ENCODE data around the gene DMKN.

DNA sequence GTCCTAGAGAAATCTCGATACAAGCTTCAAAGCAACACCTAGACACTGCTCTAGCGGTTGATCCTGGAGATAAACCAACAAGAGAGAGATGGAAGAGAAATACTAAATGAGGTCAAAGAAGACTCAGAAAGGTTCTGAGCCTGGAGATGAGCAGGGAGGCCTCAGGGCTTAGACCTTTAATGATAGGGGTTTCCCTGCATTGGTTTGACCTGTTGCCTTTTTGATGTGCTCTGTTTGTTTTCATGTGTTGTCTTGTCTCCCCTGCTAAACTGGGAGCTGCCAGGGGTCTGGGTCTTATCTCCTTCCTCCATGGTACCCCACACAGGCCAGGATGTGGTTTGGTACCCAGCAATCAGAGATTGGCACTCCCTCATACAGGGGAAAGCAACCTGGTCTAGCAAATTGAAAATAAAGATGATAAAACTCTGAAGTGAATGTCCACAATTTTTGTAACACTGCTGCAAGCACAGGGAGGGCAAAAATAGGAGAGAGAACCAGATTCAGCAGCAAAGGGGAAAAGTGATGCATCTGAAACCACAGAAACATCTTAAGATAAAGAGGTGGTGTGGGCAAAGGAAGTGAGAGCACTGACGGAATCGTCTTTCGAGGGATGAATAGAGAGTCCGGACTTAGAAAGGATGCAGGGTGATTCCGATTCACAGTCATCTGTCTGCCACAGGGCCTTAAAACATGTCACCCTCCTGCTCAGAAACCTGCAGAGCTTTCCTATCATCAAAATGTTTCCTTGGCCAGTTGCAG, 61.9 kb downstream of the DMKN start:
- TF ChIP-seq, protein P1, sequence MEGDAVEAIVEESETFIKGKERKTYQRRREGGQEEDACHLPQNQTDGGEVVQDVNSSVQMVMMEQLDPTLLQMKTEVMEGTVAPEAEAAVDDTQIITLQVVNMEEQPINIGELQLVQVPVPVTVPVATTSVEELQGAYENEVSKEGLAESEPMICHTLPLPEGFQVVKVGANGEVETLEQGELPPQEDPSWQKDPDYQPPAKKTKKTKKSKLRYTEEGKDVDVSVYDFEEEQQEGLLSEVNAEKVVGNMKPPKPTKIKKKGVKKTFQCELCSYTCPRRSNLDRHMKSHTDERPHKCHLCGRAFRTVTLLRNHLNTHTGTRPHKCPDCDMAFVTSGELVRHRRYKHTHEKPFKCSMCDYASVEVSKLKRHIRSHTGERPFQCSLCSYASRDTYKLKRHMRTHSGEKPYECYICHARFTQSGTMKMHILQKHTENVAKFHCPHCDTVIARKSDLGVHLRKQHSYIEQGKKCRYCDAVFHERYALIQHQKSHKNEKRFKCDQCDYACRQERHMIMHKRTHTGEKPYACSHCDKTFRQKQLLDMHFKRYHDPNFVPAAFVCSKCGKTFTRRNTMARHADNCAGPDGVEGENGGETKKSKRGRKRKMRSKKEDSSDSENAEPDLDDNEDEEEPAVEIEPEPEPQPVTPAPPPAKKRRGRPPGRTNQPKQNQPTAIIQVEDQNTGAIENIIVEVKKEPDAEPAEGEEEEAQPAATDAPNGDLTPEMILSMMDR (IDR thresholded peaks at IDR 0.05), result no peak
- TF ChIP-seq POLR2AphosphoS5 (IDR thresholded peaks at IDR 0.05), result no peak
- no peak for TF ChIP-seq EP300 (IDR thresholded peaks at IDR 0.05)
